GM12892 (cell line): ENCODE data around the gene RTN1.

Source experiments
- POLR2A ChIP-seq: IDR thresholded peaks from 2 replicates; pipeline ENCODE4 v1.6.1; 2011; ENCODE audit warnings: low read depth, low read length, control low read depth
- POLR2AphosphoS5 ChIP-seq: IDR thresholded peaks from 2 replicates; pipeline ENCODE4 v1.6.1; 2011; ENCODE audit warnings: low read depth, low read length, control low read depth
- TAF1 ChIP-seq: IDR thresholded peaks from 2 replicates; pipeline ENCODE4 v1.6.1; 2011; ENCODE audit warnings: low read depth, mild to moderate bottlenecking, control low read depth, low read length, borderline replicate concordance

DNA sequence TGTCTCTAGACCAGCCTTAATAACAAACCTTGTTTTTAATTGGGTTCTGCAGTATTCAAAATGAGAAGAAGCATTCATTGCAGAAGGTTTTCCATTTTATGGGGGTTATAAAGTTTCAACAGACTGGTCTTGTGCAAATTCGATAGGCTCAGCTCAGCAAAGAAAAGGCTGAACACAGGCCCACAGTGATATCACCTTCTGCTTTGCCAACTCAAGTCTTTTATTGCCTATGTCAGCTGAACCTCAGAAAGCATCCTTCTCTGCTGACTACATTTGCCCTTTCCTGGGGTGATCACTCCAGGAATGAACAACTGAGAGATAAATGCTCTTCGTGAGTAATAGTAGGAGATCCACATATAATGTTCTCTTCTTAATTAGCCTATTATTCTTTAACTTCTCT is 159.5 kb downstream of the RTN1 start:
- no peak for TF ChIP-seq POLR2A
- TF ChIP-seq TAF1: no peak
- TF ChIP-seq POLR2AphosphoS5: no peak
